SKM-1 treated with dmso at 0.1 percent for 144 hours (cell line): ENCODE data around the gene TMOD3.

Experiments used
- DNase-seq: peaks from one replicate; lab custom pipeline; 2025; ENCODE audit not compliant: unreplicated experiment; lab: John Stamatoyannopoulos, UW

Gene TMOD3

GRCh38 chr15:51825698-51826097 lies 3.8 kb upstream of the TMOD3 start:
- no peak for DNase-seq

GRCh38 chr15:51828621-51829375 lies 655 bp upstream of the TMOD3 start:
- DNase-seq = no peak

GRCh38 chr15:51830276-51830806 lies 888 bp downstream of the TMOD3 start:
- DNase-seq = no peak

GRCh38 chr15:51833772-51834171 lies 4.3 kb downstream of the TMOD3 start:
- no peak for DNase-seq

- DNase-seq = peak; percentile 26
Measured at GRCh38 chr15:51837792-51838251, 8.4 kb downstream of the TMOD3 start.

- DNase-seq = no peak
Measured at GRCh38 chr15:51838270-51838669, 8.8 kb downstream of the TMOD3 start.

- no peak for DNase-seq
Measured at GRCh38 chr15:51840692-51841091, 11.2 kb downstream of the TMOD3 start.

- DNase-seq = peak; percentile 7
Measured at GRCh38 chr15:51841406-51842040, 12.1 kb downstream of the TMOD3 start.

- no peak for DNase-seq
Measured at GRCh38 chr15:51842265-51842664, 12.8 kb downstream of the TMOD3 start.

- peak; percentile 31 for DNase-seq
Measured at GRCh38 chr15:51842852-51843737, 13.6 kb downstream of the TMOD3 start.

GRCh38 chr15:51844747-51845426 lies 15.4 kb downstream of the TMOD3 start:
- no peak for DNase-seq

GRCh38 chr15:51846066-51846462 lies 16.6 kb downstream of the TMOD3 start:
- DNase-seq = no peak

- DNase-seq = no peak
Measured at GRCh38 chr15:51846463-51847230, 17.2 kb downstream of the TMOD3 start.

GRCh38 chr15:51848811-51849210 lies 19.4 kb downstream of the TMOD3 start:
- DNase-seq = no peak

GRCh38 chr15:51849860-51850259 lies 20.4 kb downstream of the TMOD3 start:
- no peak for DNase-seq

- DNase-seq = no peak
Measured at GRCh38 chr15:51853998-51854397, 24.5 kb downstream of the TMOD3 start.

GRCh38 chr15:51855612-51856011 lies 26.2 kb downstream of the TMOD3 start:
- no peak for DNase-seq

- DNase-seq = no peak
Measured at GRCh38 chr15:51856714-51857380, 27.4 kb downstream of the TMOD3 start.

GRCh38 chr15:51861557-51862359 lies 32.3 kb downstream of the TMOD3 start:
- no peak for DNase-seq
